ENCODE measurements around the gene ADAMTS9.

Gene ADAMTS9

GRCh38 chr3:64563751-64564150, 124.0 kb downstream of the ADAMTS9 start:
- TF ChIP-seq, protein P1, sequence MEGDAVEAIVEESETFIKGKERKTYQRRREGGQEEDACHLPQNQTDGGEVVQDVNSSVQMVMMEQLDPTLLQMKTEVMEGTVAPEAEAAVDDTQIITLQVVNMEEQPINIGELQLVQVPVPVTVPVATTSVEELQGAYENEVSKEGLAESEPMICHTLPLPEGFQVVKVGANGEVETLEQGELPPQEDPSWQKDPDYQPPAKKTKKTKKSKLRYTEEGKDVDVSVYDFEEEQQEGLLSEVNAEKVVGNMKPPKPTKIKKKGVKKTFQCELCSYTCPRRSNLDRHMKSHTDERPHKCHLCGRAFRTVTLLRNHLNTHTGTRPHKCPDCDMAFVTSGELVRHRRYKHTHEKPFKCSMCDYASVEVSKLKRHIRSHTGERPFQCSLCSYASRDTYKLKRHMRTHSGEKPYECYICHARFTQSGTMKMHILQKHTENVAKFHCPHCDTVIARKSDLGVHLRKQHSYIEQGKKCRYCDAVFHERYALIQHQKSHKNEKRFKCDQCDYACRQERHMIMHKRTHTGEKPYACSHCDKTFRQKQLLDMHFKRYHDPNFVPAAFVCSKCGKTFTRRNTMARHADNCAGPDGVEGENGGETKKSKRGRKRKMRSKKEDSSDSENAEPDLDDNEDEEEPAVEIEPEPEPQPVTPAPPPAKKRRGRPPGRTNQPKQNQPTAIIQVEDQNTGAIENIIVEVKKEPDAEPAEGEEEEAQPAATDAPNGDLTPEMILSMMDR (IDR thresholded peaks at IDR 0.05; ENCODE audit: low read depth, low read length, missing control alignments): no peak
- H3K4me3 ChIP-seq (replicated peaks; ENCODE audit: low read depth, low read length): no peak overlapping the region

GRCh38 chr3:64561868-64562267, 125.9 kb downstream of the ADAMTS9 start:
- no peak for DNase-seq (ENCODE audit: extremely low read depth, low read depth)
- H3K4me3 ChIP-seq (replicated peaks; ENCODE audit: low read depth, low read length): no peak overlapping the region
- TF ChIP-seq, protein P1 (IDR thresholded peaks at IDR 0.05; ENCODE audit: low read depth, low read length, missing control alignments): no peak

More at GRCh38 chr3:64563751-64564150, 124.0 kb downstream of the ADAMTS9 start:
- DNase-seq (ENCODE audit: extremely low read depth, low read depth): no peak

- DNase-seq (ENCODE audit: extremely low read depth, low read depth): no peak
- no peak overlapping the region for H3K4me3 ChIP-seq (replicated peaks; ENCODE audit: low read depth, low read length)
- TF ChIP-seq, protein P1 (IDR thresholded peaks at IDR 0.05; ENCODE audit: low read depth, low read length, missing control alignments): no peak
Measured at GRCh38 chr3:64561325-64561843, 126.4 kb downstream of the ADAMTS9 start.

DNA sequence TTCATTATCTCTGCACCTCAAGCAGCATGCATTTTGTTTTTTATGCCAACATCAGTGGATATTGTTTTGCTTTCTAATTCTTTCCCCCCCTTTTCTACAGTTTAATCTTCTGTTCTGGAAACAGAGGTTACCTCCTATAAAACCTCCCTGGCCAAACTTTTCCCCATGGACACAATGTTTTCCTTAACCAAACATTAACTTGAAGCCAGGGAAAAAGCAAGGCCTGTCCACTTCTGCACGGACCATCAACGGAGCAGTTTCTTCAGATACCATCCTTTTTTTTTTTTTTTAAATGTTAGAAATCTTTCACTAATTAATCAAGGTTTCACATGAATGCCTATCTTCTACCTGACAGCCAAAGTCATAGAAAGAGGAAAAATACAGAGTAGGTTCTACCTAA, 127.0 kb downstream of the ADAMTS9 start:
- DNase-seq (ENCODE audit: extremely low read depth, low read depth): no peak
- TF ChIP-seq, protein P1 (IDR thresholded peaks at IDR 0.05; ENCODE audit: low read depth, low read length, missing control alignments): no peak
- H3K4me3 ChIP-seq (replicated peaks; ENCODE audit: low read depth, low read length): no peak overlapping the region

DNA sequence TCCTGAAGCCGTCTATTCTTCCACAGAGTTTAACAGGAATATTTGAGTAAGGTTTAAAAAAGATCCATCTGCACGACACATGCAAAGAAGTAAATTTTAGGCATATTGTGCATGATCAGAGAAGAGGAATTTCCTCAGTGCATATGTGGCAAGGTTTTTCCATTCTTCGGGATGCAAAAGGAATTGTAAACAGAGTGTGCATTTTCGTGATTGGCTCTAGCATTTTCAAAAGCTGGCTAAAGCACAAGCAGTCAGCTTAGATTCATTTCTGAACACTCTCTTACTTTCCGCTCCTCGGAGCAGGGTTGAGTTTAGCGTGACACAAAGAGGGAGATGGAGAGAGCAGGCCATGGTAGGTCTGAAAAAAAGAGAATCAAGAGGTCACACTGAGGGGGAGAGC, 128.2 kb downstream of the ADAMTS9 start:
- DNase-seq (ENCODE audit: extremely low read depth, low read depth): no peak
- H3K4me3 ChIP-seq (replicated peaks; ENCODE audit: low read depth, low read length): no peak overlapping the region
- TF ChIP-seq, protein P1 (IDR thresholded peaks at IDR 0.05; ENCODE audit: low read depth, low read length, missing control alignments): no peak

GRCh38 chr3:64556046-64556445, 131.8 kb downstream of the ADAMTS9 start:
- no peak overlapping the region for H3K4me3 ChIP-seq (replicated peaks; ENCODE audit: low read depth, low read length)
- TF ChIP-seq, protein P1 (IDR thresholded peaks at IDR 0.05; ENCODE audit: low read depth, low read length, missing control alignments): no peak
- DNase-seq (ENCODE audit: extremely low read depth, low read depth): no peak

- H3K4me3 ChIP-seq (replicated peaks; ENCODE audit: low read depth, low read length): no peak overlapping the region
- DNase-seq (ENCODE audit: extremely low read depth, low read depth): no peak
- TF ChIP-seq, protein P1 (IDR thresholded peaks at IDR 0.05; ENCODE audit: low read depth, low read length, missing control alignments): no peak
Measured at GRCh38 chr3:64555351-64555750, 132.4 kb downstream of the ADAMTS9 start.

All from HFF-Myc (cell line).